Measurements from ENCODE around the gene SZRD1. TPM values are rescaled to one million over a fixed set of nuclear protein-coding genes. Genes with fewer than 3 reads are reported as not detected.

The SZRD1 gene
- total and polyA plus RNA-seq, 2 donors (not counting 3 experiments of a cell fraction or from before 2014, with no cell fraction given): 162 to 164 TPM

- peak overlapping the region; percentile 83 for H3K4me2 ChIP-seq (ENCODE audit: insufficient read depth, low read length)
- TF ChIP-seq POLR2A (IDR thresholded peaks at IDR 0.05; ENCODE audit: low read depth, low read length): no peak
- no peak for TF ChIP-seq FOS (IDR thresholded peaks at IDR 0.05; ENCODE audit: borderline replicate concordance, insufficient read depth, low read length)
- no peak for TF ChIP-seq MYC (IDR thresholded peaks at IDR 0.05; ENCODE audit: low read depth, low read length)
- TF ChIP-seq POLR2AphosphoS5 (IDR thresholded peaks at IDR 0.05; ENCODE audit: insufficient read depth, low read depth, low read length): no peak
- TF ChIP-seq JUN (IDR thresholded peaks at IDR 0.05; ENCODE audit: borderline replicate concordance, insufficient read depth, insufficient read length, low read depth): no peak
- no peak for TF ChIP-seq EZH2 (IDR thresholded peaks at IDR 0.05; ENCODE audit: borderline replicate concordance, low read depth, low read length, severe bottlenecking)
- no peak for TF ChIP-seq CTCF (IDR thresholded peaks at IDR 0.05; ENCODE audit: extremely low read depth in 1 of 2, insufficient read depth in 1 of 2, low read depth in 1 of 2, low read length in 2 of 2)
- TF ChIP-seq MAX (IDR thresholded peaks at IDR 0.05; ENCODE audit: insufficient read depth, insufficient read length): no peak
- TF ChIP-seq GATA2 (IDR thresholded peaks at IDR 0.05; ENCODE audit: insufficient read depth, insufficient read length, low read depth, low read length): no peak
- no peaks in the 10 kb centered on the region for H3K9me1 ChIP-seq (replicated peaks; ENCODE audit: control insufficient read depth, extremely low read depth, insufficient read depth, low read length)
- H3K27ac ChIP-seq (ENCODE audit: insufficient read depth, low read depth, low read length): peak overlapping the region; percentile 29
- BruUV-seq (replicated peaks): no TSS peak
- H3K9ac ChIP-seq (replicated peaks; ENCODE audit: extremely low read depth, insufficient read depth, low read length): peak overlapping the region; percentile 76
- peaks cover 36% of the 10 kb centered on the region for H3K79me2 ChIP-seq (ENCODE audit: control insufficient read depth, insufficient read depth, low read length)
- H2AFZ ChIP-seq (ENCODE audit: low read depth, low read length): peak overlapping the region; percentile 67
- no peaks in the 10 kb centered on the region for H3K27me3 ChIP-seq (ENCODE audit: control insufficient read depth in 2 of 2, insufficient read depth in 2 of 2, low read length in 2 of 2)
- peak; percentile 77 for FAIRE-seq
- intact Hi-C loops (cut with micrococcal nuclease) (loop anchor here (2.0 to 10.0 kb wide), 2 partner anchors 172 to 236 kb away; partner anchors contain the start of gene NBPF1), dilution Hi-C loops (cut with MboI; ENCODE audit: extremely low pct_ligation_motif_present, low sequenced_read_pairs) (no loop called here)
- H3K9me3 ChIP-seq (replicated peaks; ENCODE audit: control insufficient read depth, insufficient read depth, low read length): no peaks in the 10 kb centered on the region
- CTCF ChIA-PET: interaction anchor here (0.7 to 2.9 kb wide), 12 partner anchors 14 to 510 kb away, joined by 3 to 24 read pairs (median 4); partner anchors contain the start of gene SZRD1
- peaks cover 11 to 23% of the 10 kb centered on the region in 2 experiments for H3K36me3 ChIP-seq (ENCODE audit: control insufficient read depth in 2 of 2, extremely low read depth in 1 of 2, insufficient read depth in 2 of 2, low read length in 2 of 2)
- POLR2A ChIA-PET: no interaction called here
- H3K4me3 ChIP-seq (replicated peaks in 1 of 3; ENCODE audit: insufficient read depth in 1 of 3, low read depth in 1 of 3, low read length in 3 of 3): peak overlapping the region; percentile 59 to 95 (median 92)
- peak; percentile 46 for DNase-seq (ENCODE audit: low read depth, low spot score)
- no peaks in the 10 kb centered on the region for H4K20me1 ChIP-seq (replicated peaks; ENCODE audit: control insufficient read depth, extremely low read depth, insufficient read depth, low read length)
- H3K4me1 ChIP-seq (ENCODE audit: control insufficient read depth, extremely low read depth, insufficient read depth, low read length): peaks cover 12% of the 10 kb centered on the region
Observed at GRCh38 chr1:16441282-16441665, 74.2 kb downstream of the SZRD1 start.

Measured in endothelial cell of umbilical vein (primary cell).